Mesenteric fat pad (tissue), 1 donor: ENCODE data around the gene FUT4. TPM values are rescaled to one million over a fixed set of nuclear protein-coding genes. Genes with fewer than 3 reads are reported as not detected.

ENCODE experiments used
- total RNA-seq: library from RNA; stranded (reverse); fragmentation: NEBNext Ultra II Directional; extraction: Animal tissue kit (Norgen Biotek cat#: 25700); gene quantifications from one replicate; pipeline ENCODE4 v1.2.1, GENCODE V29; 2021
- donor health status: DM: yes; HTN: yes; CAD: no.

The FUT4 gene
- total RNA-seq, 1 donor from 2014 or later = 5.5 TPM

Other genes starting within 250 kb of the FUT4 start
- not detected for gene IZUMO1R, start 239.3 kb upstream of the FUT4 start, total RNA-seq
- not detected for gene GPR83, start 142.5 kb upstream of the FUT4 start, total RNA-seq
- gene MRE11, start 50.1 kb upstream of the FUT4 start, total RNA-seq = 14.1 TPM
- gene ANKRD49, start 49.9 kb upstream of the FUT4 start, total RNA-seq = 10.1 TPM
- gene C11orf97, start 31.5 kb upstream of the FUT4 start, total RNA-seq = not detected
- 1.5 TPM for gene PIWIL4, start 23.4 kb downstream of the FUT4 start, total RNA-seq
- 51.6 TPM for gene AMOTL1, start 224.4 kb downstream of the FUT4 start, total RNA-seq